HG03439 (cell line): ENCODE results near the gene PIMREG.

Experiments
- ATAC-seq: cut with Tn5 transposase; IDR thresholded peaks from one replicate; pipeline ENCODE4 v1.9.1; 2021; ENCODE audit warnings: mild to moderate bottlenecking, moderate library complexity; ENCODE audit not compliant: unreplicated experiment

Gene PIMREG

DNA sequence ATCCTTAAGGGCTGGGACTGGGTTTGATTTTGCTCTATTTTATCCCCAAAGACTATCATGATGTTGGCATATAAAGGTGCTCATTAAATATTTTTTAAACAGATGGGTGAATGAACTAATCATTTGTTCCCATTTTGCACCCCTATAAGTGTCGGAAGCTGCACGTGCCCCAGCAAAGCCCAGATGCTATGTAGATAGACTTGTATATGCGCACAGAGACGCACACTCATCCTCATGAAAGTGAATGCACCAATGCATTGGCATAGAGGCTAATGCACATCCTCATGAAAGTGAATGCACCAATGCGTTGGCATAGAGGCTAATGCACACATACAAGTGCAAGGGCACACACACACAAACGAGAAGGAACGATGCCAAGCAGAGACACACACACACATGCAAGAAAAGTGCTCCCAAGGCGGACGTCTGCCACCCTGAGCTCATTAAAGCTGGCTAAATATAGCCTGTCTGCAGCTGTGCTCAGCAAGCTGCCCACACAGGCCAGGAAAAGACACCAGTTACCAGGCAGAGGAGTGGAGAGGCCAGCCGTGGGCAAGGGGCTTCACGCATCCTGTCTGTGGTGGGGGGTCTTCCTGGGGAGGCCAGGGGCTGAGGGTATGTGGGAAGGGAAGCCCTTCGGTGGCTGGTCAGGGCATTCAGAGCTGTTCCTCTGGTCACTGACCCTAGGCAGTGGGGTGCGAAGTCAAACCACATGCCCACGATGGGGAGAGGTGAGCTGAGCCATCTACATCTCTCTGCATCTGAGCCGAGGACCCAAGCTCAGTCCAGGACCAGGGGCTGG, 52.6 kb downstream of the PIMREG start:
- ATAC-seq, result no peak

DNA sequence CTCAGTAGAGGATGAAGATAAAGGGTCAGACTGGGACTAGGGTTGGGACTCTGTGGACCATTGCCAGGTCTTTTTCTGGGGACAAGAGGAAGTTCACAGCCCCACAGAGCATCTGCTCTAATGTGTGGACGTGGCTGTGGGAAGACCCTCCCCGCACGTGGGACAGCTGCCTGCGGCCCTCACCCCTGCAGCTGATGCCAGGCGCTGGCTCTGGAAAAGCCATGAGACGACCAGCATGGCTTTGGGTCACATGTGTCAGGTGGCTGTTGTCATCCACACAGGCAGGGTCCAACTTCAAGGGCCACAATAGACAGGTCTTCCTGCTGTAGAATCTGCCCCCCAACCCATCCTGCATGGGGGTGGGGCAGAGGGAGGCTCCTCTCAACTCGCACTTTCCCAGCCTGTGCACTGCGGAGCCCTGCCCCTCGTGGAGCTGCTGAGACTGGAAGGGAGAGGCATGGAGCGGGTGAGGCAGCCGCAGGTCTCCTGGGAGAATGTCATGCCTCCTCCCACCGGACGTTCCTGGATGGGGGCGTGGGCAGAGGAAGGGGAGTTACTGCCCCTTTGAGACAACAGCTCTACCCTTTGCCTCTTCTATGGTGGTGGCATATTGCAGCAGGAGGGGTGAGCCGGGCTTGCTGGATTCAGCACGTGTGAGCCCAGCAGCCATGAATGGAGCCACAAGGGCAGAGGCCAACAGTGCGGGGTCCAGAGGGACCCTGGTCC, 53.4 kb downstream of the PIMREG start:
- ATAC-seq, result no peak

DNA sequence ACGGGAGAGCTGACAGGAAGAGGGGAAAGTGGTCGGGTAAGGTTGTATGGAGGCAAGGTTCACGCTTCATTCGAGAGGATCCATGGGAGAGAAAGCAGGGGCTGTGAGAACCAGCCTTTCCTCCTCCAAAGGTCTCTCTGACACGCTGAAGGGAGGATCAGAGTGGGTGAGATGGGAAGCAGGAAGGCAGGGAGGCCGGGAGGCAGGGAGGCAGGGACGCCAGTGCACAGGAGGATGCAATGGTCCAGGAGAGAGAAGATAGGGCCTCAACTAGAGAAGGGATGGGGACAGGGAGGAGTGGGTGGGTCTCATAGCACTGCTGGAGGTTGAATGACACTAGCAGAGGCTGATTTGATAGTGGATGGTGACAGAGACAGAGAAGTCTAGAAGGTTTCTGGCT, 54.1 kb downstream of the PIMREG start:
- ATAC-seq, result no peak

DNA sequence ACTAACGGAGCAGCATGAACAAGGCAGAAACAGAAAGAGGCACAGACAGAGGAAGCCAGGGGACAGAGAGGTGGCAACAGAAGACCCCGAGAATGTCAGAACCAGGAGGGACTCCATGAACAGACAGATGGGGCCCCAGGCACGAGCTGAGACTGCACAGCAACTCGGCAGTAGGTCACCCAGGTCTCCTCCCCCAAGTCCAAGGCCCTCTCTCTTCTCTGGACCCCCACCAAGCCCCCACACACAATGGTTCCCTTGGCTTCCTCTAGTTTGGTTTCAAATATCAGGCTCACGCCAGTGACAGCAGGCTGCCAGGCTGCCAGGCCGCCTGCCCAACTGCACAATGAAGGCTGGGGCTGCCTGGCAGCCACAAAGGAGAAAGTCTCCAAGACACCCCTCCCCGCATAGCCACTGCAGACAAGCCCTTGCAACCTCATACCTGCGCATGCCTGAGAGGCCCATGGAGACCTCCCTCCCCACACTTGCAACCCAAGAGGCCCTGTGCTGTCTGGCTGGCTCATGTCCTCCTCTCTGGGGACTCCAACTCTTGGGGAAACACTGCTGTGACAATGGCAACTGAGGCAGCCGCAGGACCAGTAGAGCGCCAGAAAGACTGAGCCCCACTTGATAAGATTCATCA, 54.8 kb downstream of the PIMREG start:
- no peak for ATAC-seq
